NOMO-1 (cell line): Measurements from ENCODE around the gene NRP1.

ENCODE experiments used
- DNase-seq, 2 experiments: peaks; one replicate each; lab custom pipeline; 2025; ENCODE audit not compliant: unreplicated experiment in 2 of 2; lab: John Stamatoyannopoulos, UW

The NRP1 gene

DNA sequence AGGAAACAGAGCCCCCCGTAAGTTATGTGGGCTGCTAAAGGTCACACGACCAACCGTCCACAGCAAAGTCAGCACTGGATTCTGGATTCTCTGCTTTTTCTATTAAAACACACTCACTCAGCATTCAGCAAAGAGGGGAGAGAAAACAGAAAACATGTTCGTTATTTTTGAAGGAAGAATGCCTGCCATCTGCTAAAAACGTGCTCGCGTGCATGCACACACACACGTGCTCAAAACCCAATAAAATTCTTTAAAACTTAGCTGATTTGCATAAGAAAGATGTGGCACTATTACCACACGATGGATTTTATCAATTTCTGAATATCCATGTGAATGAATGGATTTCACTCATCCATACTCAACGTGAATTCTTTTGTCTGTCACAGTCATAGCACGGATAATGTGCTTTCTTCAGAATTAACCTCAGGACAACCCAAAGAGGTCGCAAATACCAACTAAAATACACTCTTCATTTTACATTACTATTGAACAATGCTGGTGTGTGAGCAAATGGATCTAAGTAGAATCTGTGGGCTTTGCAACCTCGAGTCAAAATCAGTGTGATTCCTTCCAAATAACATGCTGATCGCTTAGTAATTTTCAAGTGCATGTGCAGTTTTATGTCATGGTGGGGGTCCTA is 40.8 kb downstream of the NRP1 start:
- no peak for DNase-seq

DNA sequence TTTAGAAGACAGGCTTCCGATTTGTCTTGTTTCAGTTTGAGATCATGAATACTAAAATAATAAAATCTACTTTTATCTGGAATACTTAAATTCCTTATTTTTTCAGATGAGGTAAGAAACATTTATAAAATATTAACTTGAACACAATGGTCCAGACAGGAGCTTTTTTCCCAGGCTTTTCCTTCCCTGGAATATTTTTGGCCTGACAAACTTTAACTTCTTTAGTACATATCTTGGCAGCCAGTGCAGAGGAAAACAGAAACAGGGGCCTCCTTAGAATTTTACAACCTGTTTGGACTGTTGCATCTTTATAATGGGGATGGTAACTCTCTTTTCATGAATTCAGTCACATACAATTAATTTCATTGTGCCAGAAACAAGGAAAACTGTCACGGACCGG is 41.4 kb downstream of the NRP1 start:
- DNase-seq: no peak

DNA sequence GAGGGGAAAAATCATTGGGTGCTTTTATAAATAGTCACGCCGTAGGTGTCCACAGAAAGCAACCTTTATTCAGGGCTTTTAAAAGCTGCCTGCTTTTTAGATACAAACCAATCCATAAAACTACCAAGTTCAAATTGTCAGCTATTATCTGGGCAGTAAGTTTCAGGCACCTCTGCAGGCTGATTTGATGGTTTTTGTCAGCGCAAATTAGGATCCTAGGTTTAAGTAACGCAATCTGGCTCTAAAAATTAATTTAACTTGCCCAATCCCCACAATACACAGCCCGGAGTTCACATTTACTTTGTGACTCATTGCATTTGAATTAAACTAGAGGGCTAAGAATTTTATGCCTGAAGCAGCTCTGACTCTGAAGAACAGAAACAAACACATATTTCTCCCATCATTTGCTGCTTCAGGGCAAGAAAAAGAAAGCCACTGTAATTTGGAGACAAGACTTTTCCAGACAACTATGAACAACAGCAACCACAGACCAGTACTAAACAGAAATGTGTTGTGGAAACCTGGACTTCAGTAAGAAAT is 43.3 kb downstream of the NRP1 start:
- DNase-seq: no peak

DNA sequence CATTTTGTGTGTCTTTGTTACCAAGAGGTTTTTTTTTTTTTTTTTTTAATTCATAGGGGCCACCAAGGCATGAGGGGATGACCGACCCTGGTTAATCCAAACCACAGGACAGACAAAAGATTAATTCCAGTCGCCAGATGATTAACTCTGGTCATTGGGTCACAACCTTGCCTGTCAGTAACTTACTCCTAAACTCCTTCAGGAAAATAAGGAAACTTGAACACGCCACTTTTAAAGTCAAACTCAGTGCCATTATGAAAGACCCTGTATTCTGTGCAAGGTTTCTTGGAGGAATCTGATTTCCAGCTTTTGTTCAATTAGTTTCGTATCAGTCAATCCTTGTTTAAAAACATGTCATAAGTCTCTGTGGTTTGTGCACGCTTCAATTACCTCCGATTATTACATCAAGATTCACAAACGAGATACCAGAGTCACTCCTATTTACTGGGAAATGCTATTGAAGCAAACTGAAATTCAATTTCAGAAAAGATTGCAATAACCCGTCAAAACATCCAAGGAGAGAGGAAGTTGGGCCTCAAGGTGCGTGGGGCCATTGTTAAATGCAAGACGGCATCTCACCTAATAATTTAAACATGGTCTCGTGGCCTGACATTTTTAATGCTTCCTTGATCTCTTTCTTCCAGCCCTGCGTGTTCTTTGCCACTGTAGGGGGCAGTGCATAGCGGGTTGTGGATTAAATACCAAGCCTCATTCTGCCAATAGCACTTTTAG is 44.0 kb downstream of the NRP1 start:
- DNase-seq: no peak

DNA sequence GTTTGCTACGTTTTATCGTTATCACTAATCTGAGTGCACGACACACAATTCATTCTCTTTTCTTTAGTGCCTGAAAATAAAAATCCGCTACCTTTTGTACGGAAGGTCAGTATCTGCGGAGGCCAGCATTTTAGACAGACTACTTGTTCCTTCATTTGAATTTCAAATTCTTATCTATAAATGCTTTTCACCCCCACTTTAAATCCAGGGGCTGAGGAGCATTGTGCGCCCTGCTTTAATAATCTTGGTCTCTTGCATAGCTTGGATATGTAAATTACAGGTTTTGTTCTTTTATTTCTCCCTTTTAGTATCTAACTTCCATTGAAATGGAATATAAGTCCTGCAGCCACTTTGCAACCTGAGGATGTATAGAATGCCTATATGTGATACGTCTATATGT is 44.7 kb downstream of the NRP1 start:
- DNase-seq: no peak

DNA sequence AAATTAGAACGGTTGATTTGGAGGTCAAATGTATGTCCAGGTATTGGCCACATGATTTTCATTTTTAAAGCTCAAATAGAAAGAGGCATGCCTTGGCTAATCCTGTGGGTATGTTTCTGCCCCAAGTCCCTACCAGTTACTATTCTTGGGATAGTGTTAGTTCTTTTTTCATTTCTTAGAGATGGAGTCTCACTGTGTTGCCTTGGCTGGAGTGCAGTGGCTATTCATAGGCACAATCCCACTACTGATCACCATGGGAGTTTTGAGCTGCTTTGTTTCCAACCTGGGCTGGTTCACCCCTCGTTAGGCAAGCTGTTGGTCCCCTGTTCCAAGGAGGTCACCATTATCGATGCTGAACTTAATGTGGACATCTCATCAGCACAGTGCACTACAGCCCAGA is 46.3 kb downstream of the NRP1 start:
- no peak for DNase-seq

DNA sequence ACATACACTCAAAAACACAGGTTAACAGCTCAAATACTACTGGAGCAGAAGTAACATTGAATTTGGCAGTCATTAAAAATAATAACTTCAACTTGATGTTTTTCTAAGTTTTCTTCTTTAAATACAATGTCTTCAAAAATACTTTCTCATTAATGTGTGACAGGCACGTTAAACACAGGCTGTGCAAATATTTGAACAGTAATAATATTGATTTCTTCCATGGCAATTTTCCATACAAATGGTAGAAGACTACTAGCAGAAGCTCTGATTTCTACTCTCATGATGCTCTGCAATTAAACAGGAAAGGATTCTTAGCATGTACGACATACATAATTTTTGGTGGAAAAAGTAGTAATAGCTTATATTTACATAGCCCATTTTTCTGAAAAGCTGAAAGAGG is 47.4 kb downstream of the NRP1 start:
- no peak for DNase-seq

DNA sequence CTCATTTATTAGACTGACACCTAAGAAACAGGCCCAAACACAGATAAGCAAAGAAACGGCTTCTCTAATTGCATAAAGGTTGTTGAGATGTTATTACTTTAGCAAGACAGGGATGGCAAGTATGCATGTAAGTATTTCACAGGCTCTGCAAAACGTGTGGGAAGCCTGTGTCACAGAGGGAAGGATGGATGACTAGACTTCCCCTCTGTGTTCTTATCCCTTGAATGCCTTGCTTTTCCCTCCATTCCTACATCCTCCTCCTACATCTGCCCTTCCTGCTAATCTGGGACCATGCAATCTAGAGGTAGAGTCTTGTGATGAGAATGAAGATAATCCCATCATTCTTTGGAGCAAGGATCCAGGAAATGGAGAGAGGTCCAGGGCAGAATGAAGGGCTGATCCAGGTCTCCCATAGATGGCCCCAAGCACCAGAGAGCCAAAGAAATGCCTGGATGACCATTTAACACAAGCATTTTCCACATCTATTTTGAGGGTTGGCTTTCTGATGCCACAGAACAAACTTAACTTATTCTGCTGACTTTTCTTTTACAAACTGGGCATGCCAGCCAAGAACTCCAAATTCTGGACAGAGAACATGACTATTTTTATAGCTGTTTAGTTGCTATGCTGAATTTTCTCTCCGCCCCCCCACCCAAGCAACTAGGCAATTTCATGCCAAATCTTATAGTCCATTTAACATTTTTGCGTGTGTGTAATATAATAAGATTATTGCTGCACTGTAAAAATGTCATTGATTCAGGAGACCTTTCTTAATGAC is 48.1 kb downstream of the NRP1 start:
- DNase-seq: no peak

DNA sequence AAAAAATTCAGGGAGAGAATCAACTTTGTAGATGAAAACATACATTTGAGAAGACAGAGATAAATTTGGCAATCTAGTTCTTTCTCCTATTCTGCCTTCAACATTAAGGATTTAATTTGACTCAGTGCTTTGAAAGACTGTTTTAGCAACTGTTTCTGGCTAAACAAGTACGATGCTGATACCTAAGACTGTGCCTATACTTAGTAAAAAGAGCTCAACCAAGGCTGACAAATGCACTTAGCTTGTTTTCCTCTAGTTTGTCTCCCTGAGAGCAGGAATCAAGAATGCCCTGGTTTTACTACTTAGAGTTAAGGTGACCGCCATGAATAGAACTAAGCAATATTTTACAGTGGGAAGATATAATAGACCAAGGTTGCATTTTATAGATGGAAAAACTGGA is 49.5 kb downstream of the NRP1 start:
- no peak for DNase-seq

DNA sequence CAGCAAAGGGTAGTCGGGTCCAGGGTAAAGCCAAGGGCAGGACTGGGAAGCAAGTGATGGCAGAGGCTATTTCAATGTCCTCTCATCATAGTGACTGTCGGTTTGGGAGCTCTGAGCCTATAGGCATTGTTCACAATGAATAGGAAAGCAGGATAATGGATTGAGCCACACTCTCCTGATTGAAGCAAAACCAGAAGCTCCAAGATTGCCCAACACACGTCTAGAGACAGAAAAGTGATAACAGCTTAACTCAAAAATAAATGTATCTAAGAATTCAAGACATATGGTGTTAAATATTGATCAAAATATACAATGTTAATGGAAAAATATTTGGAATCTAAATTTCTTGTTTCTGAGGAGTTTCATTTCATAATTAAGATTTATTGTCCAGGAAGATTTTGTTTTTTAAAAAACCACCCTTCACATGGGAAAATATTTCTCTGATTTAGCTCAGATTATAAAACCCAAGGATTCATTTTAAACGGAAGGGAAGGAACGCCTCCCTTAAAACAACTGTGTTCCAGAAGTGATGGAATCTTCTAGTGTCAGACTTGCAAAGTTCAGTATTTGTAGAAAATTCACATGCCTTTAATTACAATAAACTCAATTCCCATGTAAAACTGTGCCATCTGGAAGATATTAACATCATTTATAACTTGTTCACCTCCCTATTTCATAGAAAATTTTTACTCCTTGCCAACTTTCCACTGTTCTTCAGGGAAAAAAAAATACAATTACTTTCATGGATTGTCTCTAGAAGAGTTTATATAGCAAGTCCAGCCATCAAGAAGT is 54.5 kb downstream of the NRP1 start:
- DNase-seq: no peak

DNA sequence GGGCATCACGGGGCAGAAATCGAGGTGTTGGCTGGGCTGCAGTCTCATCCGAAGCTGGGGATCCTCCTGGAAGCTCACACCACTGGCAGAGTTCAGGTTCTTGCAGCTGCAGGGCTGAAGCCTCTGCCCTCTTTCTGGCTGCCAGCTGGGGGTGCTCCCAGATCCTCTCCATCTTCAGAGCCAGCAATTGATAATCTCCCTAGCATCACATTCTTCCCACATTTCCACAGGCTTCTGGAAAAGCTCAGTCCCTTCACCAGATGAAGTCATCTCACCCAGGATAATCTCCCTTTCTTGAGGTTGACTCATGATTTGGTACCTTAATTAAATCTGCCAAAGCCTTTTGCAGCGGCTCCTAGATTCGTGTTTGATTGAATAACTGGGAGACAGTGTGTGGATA is 55.2 kb downstream of the NRP1 start:
- DNase-seq: no peak

DNA sequence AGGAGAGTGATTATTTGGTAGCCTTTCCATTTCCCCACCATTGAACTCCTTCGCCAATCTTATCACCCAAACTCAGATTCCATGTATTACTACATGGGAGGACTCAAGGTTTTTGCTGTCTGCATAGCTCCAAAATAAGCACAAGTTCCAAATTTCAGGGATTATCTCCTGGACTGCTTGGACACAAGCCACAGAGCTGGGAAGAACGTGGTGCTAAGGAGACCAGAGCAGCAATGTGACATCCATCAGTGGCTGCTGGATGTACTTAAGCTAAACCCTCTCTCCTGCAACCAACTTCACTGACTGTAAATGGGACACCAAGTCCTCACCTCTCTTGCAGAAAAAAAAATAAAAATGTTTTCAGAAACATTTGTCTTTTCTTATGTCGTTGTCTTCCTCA is 56.3 kb downstream of the NRP1 start:
- DNase-seq: no peak

DNA sequence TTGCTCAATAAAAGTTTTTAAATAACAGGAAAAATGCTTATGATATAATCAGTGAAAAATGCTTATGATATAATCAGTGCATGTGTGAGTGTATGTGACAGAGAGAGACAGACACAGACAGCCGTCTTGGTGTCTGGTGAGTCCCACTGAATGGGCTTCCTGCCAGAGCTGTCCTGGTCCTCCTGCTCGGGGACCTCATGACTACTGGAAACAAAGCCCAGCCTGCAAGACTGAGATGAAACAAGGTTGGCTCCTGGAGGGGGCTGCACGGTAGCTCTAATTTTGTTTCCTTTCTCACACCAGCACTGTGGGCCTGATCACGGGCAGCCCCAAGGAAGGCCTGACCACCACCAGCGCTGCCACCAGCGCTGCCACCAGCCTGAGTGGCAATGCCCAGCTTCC is 57.3 kb downstream of the NRP1 start:
- DNase-seq: no peak

DNA sequence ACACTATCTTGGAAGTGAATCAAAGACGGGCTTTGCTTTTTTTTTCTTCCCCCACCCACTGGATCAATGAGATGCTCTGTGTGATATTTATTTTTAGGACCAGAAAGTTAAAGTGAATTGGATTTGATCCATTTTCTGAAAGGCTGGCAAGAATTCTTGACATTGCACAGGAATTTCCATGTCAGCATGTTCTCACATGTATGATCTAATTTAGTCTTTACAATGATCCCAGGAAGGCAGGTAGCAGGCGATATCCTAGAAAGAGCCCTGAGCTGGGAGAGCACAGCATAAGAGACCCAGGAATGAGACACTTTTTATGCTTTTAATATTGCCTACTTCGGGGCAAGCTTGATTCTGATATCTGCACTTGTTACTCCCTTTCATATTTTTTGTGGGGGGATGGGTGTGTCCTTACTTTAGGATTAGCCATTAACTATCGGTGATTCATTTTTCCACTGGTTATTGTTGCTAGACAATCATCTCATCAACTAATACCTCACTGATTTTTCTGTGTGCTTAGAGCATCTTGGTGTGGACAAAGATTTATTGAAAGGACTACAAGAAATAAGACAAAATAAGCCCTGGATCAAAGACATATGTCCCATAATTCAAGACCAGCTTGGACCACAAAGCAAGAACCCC is 58.1 kb downstream of the NRP1 start:
- no peak for DNase-seq

DNA sequence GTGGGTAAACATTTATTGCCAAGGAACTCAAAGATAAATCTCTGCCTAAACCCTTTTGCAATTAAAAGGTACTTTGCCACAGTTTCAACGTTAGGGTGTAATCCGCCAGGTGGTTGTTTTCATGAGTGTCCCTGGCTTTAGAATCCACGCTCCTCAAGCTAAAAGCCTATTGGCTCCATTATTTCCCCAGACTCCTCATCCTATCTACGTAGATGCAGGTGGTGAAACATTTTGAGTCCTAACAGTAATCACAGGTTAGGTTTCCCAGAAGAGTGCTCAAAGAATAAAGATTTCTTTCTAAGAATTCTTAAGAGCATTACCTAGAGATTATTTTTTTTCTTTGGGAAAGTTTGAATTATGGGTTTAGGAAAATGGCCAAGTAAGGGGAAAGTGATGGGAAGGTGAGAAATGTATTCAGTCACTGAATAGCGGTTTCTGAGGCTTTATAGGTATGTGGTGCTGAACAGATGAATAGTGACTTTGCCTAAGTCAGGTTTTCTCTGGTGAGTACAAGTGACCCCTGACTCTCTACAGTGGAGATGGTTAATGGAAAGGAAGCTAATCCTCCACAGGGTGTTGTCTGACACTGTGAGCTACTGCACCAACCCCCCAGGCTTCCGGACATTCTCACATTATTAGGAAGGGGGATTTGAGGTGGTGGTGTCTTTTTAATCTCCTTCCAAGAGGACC is 60.2 kb downstream of the NRP1 start:
- DNase-seq: no peak

DNA sequence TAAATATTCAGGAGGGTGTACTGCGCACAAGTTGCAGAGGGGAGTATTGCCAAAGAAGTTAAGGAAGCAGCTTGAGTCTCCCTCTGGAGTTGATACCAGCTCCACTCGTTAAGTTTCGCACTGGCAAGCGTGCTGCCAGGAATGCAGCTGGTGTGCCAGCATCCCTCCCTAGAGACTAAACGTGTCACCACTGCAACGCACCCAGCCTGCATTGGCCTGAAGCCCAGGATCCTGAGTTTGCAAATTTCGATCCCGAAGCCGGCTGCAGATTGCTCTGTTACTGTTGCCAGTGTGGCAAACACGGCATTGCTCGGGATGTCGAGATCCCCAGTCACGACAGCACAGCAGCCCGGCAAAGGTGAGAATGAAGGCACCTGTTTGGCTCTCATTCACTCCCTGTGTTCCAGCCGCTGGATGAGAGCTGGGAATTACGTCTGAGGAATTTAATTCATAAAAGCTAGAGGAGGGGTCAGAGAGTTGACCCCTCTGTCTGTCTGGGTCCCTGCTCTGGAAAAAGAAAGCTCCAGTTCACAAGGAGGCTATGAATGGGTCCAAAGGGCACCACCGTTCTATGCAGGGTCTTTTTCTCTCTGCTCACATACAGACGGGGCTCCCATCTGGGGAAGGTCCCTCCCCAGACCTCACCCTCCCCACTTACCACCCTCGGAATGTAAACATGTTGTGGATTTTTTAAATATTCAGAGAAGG is 61.0 kb downstream of the NRP1 start:
- no peak for DNase-seq

DNA sequence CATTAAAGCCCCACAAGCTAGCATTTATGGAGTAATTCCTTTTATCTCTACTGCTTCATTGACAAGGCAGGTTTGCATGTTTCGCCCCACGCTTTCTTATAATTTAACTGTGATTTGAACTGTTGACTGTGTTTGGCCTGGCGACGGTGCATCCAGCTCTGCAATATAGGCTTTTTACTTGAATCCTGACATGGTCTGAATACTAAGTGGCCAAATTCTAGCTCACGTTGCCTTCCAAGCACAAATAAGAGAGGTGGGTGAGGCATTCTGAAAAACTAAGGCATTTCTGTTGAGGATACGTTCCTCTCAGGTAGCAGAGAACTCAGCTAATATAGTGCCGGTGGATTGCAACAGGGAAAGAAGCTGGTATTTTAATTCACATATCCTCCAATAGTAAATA is 61.8 kb downstream of the NRP1 start:
- DNase-seq: no peak

DNA sequence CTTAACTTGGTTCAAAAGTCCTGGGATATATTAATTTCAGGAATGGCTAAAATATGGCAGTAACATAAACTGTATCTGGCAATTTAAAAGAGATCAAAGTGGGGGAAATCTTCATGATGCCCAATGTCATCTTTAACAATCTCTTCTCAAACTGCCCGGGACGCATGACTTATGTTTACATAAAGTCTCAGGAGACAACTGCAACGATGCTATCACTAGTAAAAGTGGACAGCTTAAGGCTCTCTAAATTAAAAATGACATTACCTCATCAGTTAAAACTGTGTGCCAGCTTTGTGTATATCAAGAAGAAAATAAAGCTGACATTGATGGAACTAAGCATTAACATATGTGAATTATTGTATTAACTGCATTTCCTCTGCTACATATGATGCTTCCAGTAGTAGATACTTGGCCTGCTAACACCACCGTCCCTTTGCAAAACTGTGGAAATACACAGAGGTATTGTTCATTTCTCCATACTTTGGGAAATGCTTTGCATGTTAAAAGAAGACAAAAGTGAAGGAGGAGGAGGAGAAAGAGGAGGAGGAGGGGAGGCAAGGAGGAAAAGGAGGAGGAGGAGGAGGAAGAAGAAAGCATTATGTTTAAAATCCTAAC is 62.4 kb downstream of the NRP1 start:
- no peak for DNase-seq

DNA sequence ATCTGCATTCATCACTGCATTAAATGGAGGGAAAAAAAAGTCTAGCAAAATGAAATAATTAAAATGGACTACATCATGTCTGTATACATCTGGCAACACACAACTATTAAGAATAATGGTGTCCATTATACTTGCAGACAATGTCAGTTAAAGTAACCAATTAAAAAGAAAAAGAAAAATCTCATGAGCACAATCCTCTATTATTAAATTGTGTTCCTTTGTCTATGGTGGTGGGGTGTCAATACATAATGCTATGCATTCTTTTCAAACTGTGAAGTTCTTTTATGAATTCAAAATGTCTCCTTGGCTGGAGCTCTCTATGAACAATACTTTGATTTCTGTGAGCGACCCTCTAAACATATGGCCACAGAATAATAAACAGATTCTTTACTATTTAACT is 63.5 kb downstream of the NRP1 start:
- DNase-seq: no peak
